ENCODE measurements around the gene CPNE5.
A peak's percentile ranks its signal among the peaks of the same experiment; 100 is the strongest.

The CPNE5 gene

GRCh38 chr6:36742146-36742545, 97.1 kb downstream of the CPNE5 start:
- DNase-seq (ENCODE audit: low spot score): no peak
- no peak for TF ChIP-seq CTCF (IDR thresholded peaks at IDR 0.05; ENCODE audit: extremely low read depth, missing control alignments)

GRCh38 chr6:36740818-36741179, 98.4 kb downstream of the CPNE5 start:
- TF ChIP-seq CTCF (IDR thresholded peaks at IDR 0.05; ENCODE audit: extremely low read depth, missing control alignments): no peak
- no peak for DNase-seq (ENCODE audit: low spot score)

- DNase-seq (ENCODE audit: low spot score): no peak
- TF ChIP-seq CTCF (IDR thresholded peaks at IDR 0.05; ENCODE audit: extremely low read depth, missing control alignments): no peak
Observed at GRCh38 chr6:36739947-36740817, 99.1 kb downstream of the CPNE5 start.

GRCh38 chr6:36738108-36738507, 101.1 kb downstream of the CPNE5 start:
- no peak for DNase-seq (ENCODE audit: low spot score)
- TF ChIP-seq CTCF (IDR thresholded peaks at IDR 0.05; ENCODE audit: extremely low read depth, missing control alignments): no peak

- no peak for TF ChIP-seq CTCF (IDR thresholded peaks at IDR 0.05; ENCODE audit: extremely low read depth, missing control alignments)
Observed at GRCh38 chr6:36737043-36737785, 102.0 kb downstream of the CPNE5 start.

GRCh38 chr6:36735110-36736071, 103.9 kb downstream of the CPNE5 start:
- peak; percentile 63 for DNase-seq (ENCODE audit: low spot score)
- TF ChIP-seq CTCF (IDR thresholded peaks at IDR 0.05; ENCODE audit: extremely low read depth, missing control alignments): no peak

More at GRCh38 chr6:36737043-36737785, 102.0 kb downstream of the CPNE5 start:
- no peak for DNase-seq (ENCODE audit: low spot score)

Data from GM20000 (cell line).